GM19099 (cell line): ENCODE data around the gene SYNPO2L.

Experiments used
- POLR2A ChIP-seq: IDR thresholded peaks from 3 replicates; pipeline ENCODE4 v1.6.1; 2011; ENCODE audit warnings: low read depth; ENCODE audit not compliant: insufficient read length; ENCODE audit errors: extremely low read depth

Gene SYNPO2L

DNA sequence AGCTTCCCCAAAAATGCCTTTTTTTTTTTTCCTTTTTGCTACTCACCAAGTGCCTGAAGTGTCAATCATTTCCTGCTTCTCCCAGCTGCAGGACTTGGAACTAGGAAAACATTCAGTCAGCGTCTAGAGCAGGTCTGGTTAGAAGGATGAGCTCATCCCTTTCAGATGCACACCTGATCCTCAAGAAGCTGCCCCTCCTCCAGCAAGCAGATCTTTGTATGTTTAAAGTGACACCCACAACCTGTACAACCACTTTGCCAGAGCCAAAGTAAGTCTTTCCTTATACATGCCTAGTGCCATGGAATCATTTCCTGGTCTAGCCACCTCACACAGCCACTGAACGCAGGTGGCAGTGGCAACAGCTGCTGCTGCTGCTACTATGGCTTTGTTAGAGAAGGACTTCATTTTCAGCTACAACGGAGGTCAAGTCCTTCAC lies 54.3 kb downstream of the SYNPO2L start:
- no peak for TF ChIP-seq POLR2A

DNA sequence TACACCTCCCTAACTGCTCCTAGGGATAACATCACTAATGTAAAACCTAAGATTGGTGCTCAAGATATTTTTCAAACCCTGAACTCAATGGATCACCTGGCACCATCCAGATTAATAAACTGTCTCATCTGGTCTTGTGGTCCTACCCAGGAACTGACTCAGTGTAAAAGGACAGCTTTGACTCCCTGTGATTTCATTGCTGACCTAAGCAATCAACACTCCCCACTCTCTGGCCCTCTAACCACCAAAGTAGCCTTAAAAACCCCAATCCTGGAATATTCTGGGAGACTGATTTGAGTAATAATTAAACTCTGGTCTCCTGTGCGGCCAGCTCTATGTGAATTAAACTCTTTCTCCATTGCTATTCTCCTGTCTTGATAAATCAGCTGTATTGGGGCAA lies 58.5 kb downstream of the SYNPO2L start:
- TF ChIP-seq POLR2A, result no peak
